Small intestine (tissue), 7 donors: ENCODE measurements around the gene SMARCC2. TPM values are rescaled to one million over a fixed set of nuclear protein-coding genes. Genes with fewer than 3 reads are reported as not detected.

Experiments
- DNase-seq, 2 donors: peaks; one replicate each; pipeline versions ENCODE4 v3.0.0 to v3.0.0-alpha.2; 2013
- FAIRE-seq: peaks from 2 replicates; lab custom pipeline; 2012; peaks lifted over from hg19 to GRCh38; lab: Jason Lieb, UNC
- H3K27ac ChIP-seq, 3 donors: one replicate each; pipeline ENCODE4 v1.5.1; 2013; ENCODE audit warnings: low read length in 2 of 3, mild to moderate bottlenecking in 2 of 3, control low read depth in 1 of 3, inconsistent platforms in 1 of 3, low read depth in 1 of 3, moderate library complexity in 1 of 3
- H3K27me3 ChIP-seq, 3 donors: one replicate each; pipeline ENCODE4 v1.6.1; 2013; ENCODE audit warnings: low read length in 3 of 3, inconsistent platforms in 1 of 3; ENCODE audit not compliant: control insufficient read depth in 3 of 3, insufficient read depth in 3 of 3
- H3K36me3 ChIP-seq, 3 donors: one replicate each; pipeline ENCODE4 v1.6.1; 2013; ENCODE audit warnings: low read length in 3 of 3, inconsistent platforms in 1 of 3, low read depth in 1 of 3, mild to moderate bottlenecking in 1 of 3, moderate library complexity in 1 of 3; ENCODE audit not compliant: control insufficient read depth in 3 of 3, insufficient read depth in 2 of 3
- H3K4me1 ChIP-seq, 3 donors: one replicate each; pipeline ENCODE4 v1.6.1; 2013; ENCODE audit warnings: low read length in 2 of 3, inconsistent platforms in 1 of 3, low read depth in 1 of 3, mild to moderate bottlenecking in 1 of 3, moderate library complexity in 1 of 3; ENCODE audit not compliant: control insufficient read depth in 3 of 3, insufficient read depth in 2 of 3
- H3K4me3 ChIP-seq, 3 donors: one replicate each; pipeline ENCODE4 v1.5.1; 2013; ENCODE audit warnings: low read length in 3 of 3, control low read depth in 1 of 3, inconsistent platforms in 1 of 3, low read depth in 1 of 3, mild to moderate bottlenecking in 1 of 3, moderate library complexity in 1 of 3
- H3K9me3 ChIP-seq, 2 donors: one replicate each; pipeline ENCODE4 v1.6.1; 2013; ENCODE audit warnings: low read depth in 1 of 2, low read length in 1 of 2; ENCODE audit not compliant: control insufficient read depth in 2 of 2, insufficient read depth in 1 of 2
- WGBS, 3 donors: extraction: QIAGEN DNeasy Blood & Tissue Kit; methylation state at CpG; one replicate each; pipeline ENCODE4 v1.1.7; 2013; 5-methylcytosine and 5-hydroxymethylcytosine counted together
- polyA plus RNA-seq, 4 donors: library from polyadenylated mRNA; stranded (reverse) in 3 of 4; unstranded in 1 of 4; fragments of 200-250 nt in 3 of 4; fragments of 120-200 nt in 1 of 4; gene quantifications; one replicate each; pipeline versions ENCODE4 v1.2.1 to v1.2.3, GENCODE V29; 2013
- donor health status: healthy with polysubstance abuse.
- donor health status: control.
- donor health status: control.
- donor health status: Bipolar disorder and iron deficiency.
- donor health status: healthy.

SMARCC2 gene
- polyA plus RNA-seq, 4 donors = 18.6 to 67.5 (median 25.7) TPM

DNA sequence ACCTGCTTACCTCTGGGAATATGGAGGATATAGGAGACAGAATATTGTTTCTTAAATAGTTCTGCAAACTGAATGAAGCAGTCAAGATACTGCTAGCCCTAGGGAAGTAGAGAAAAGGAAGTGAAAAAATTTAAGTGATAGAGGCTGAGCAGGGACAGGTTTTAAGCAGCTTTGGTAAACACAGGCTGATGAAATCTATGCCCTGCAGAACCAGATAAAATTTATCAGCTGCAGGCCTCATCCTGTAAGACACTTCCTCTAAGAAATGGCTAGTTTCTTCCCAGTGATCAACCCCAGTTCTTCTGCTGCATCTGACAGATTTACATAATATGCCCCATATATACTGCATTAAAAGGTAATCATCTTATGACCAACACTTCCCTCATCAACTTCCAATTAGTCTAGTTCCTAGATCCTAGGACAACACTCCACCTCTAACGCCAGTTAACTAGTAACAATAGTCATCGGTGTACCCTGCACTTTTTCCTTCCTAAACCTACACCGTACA, 62.5 kb downstream of the SMARCC2 start:
- H3K4me3 ChIP-seq = no peak overlapping the region

DNA sequence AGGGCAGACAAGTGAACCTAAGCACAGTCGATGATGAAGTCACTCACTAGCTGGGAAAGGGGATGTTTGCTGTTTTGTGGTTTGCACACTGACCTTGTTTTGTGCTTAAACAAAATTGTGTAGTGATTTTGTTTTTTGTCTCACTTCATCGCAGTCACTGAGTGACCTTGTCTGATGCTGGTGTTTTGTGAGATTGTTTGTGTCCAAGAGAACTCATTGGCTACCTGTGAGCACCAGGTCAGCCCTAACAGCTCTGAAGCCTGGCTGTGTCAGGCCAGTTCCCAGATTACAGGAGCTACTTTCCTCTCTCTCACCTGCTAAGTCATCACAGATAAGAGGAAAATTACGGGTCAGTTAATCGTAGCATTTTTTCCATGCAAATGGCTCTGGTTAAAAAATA, 65.2 kb downstream of the SMARCC2 start:
- no peak for DNase-seq
- Histone ChIP-seq H3K27ac (no peak overlapping the region), H3K4me1 (peaks cover 0 to 33% (median under 1%) of the 10 kb centered on the region in 3 donors), H3K4me3 (no peak overlapping the region), H3K9me3 (no peaks in the 10 kb centered on the region), H3K27me3 (no peaks in the 10 kb centered on the region), H3K36me3 (peaks cover 0 to 25% (median 5%) of the 10 kb centered on the region in 3 donors)
- WGBS, 3 donors = 73 to 75% (median 73%) methylated on average over 4 of the region's 4 CpGs
- FAIRE-seq = no peak

More for the DNA sequence above, 62.5 kb downstream of the SMARCC2 start:
- DNase-seq (peak in 1 of 2 donors; percentile 26), FAIRE-seq (no peak)
- peaks cover 0 to 32% (median 0%) of the 10 kb centered on the region in 3 donors for H3K4me1 ChIP-seq
- WGBS, 3 donors = 32 to 45% (median 44%) methylated on average over 3 of the region's 3 CpGs
- H3K27ac ChIP-seq = peak overlapping the region; percentile 62 to 93 (median 85)
- no peaks in the 10 kb centered on the region for H3K27me3 ChIP-seq
- H3K36me3 ChIP-seq = peaks cover 0 to 26% (median 0%) of the 10 kb centered on the region in 3 donors
- H3K9me3 ChIP-seq = no peaks in the 10 kb centered on the region

DNA sequence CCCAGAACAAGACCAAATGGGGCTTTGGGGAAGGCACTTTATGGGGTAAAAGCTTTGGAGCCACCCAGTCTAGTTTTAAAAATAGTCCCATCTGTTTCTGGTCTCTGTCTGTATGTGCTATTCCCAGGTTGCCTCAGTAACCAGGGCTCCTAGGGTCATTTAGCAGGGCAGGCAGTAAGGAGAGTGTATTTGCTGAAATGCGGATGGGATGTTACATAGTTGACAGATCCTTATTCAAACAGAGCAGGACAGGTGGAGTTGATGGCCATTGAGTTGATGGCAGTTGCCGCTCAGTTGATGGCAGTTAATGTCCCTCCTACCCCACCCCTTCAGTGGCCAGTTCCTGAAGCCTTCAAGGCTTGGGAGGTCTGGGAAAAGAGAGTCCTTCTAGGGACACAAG, 66.6 kb downstream of the SMARCC2 start:
- DNase-seq = no peak
- Histone ChIP-seq H3K27ac (no peak overlapping the region), H3K4me3 (no peak overlapping the region), H3K9me3 (no peaks in the 10 kb centered on the region), H3K36me3 (peaks cover 0 to 28% (median 5%) of the 10 kb centered on the region in 3 donors), H3K27me3 (no peaks in the 10 kb centered on the region), H3K4me1 (peaks cover 0 to 35% (median 5%) of the 10 kb centered on the region in 3 donors)
- 85 to 94% (median 88%) methylated on average over 2 of the region's 2 CpGs for WGBS, 3 donors
- FAIRE-seq = no peak

DNA sequence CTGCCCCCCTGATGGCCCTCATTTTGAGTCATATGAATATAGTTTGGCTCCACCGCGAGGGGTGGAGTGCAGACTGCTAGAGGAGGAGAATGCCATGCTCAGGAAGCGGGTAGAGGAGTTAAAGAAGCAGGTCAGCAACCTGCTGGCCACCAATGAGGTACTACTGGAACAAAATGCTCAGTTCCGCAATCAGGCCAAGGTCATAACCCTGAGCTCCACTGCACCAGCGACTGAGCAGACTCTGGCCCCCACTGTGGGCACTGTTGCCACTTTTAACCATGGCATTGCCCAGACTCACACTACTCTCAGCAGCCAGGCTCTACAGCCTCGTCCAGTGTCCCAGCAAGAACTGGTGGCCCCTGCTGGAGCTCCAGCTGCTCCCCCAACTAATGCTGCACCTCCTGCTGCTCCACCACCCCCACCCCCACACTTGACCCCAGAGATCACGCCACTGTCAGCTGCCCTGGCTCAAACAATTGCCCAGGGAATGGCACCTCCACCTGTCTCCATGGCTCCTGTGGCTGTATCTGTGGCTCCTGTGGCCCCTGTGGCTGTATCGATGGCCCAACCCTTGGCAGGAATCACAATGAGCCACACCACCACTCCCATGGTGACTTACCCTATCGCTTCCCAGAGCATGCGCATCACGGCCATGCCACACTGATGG, 67.9 kb downstream of the SMARCC2 start:
- Histone ChIP-seq H3K27ac (no peak overlapping the region), H3K36me3 (peaks cover 0 to 29% (median 5%) of the 10 kb centered on the region in 3 donors), H3K27me3 (no peaks in the 10 kb centered on the region), H3K9me3 (no peaks in the 10 kb centered on the region), H3K4me3 (no peak overlapping the region), H3K4me1 (peaks cover 0 to 22% (median 5%) of the 10 kb centered on the region in 3 donors)
- FAIRE-seq (no peak), DNase-seq (no peak)
- 87 to 92% (median 92%) methylated on average over 11 of the region's 11 CpGs for WGBS, 3 donors

DNA sequence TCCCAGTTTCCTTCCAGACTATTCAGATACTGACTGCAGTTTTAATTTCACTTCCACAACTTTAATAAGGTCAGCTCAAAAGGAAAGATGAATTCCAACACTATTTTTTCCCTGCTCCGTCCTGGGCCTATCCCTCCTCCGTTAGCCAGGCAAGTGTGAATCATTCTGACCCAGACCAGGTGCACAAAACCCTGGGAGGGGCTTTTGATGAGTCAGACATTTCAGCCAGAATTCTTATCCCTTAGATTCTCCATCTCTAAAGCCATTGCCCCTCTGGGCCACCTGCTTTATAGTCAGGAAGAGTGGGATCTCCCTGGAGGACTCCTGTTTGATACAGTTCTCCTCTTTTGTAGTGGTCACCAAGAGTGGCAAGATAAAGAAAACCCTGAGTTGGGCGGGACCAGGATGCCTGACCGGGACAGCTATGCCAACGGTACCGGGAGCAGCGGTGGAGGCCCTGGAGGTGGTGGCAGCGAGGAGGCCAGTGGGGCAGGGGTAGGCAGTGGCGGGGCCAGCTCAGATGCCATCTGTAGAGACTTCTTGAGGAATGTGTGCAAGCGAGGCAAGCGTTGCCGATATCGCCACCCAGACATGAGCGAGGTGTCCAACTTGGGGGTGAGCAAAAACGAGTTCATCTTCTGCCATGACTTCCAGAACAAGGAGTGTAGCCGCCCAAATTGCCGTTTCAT, 69.0 kb downstream of the SMARCC2 start:
- DNase-seq = no peak
- H3K36me3 ChIP-seq = peaks cover 0 to 29% (median 5%) of the 10 kb centered on the region in 3 donors
- FAIRE-seq = no peak
- no peaks in the 10 kb centered on the region for H3K9me3 ChIP-seq
- no peak overlapping the region for H3K27ac ChIP-seq
- H3K4me1 ChIP-seq = peaks cover 0 to 17% (median 5%) of the 10 kb centered on the region in 3 donors
- no peak overlapping the region for H3K4me3 ChIP-seq
- 92 to 94% (median 93%) methylated on average over 17 of the region's 17 CpGs for WGBS, 3 donors
- no peaks in the 10 kb centered on the region for H3K27me3 ChIP-seq

DNA sequence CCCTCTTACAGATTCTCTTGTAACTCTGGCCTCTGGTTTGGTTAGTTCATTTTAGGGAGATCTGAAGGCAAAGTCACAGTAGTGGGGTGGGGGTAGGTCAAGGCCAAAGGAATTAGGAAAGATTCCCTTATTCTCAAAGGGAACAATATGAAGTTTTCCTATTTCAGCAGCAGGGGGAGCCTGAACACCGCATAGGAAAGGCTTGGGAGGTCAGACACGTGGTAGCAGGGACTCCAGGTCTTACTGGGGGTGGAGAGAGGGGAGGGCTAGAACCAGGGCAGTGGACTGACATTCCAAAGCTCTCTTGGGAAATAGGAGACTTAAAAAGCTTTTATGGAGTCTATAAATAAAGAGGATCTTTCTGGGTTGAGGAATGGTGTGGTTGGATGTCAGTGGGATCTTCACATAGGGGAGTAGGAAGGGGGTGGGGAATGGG, 69.9 kb downstream of the SMARCC2 start:
- Histone ChIP-seq H3K36me3 (peaks cover 0 to 29% (median 5%) of the 10 kb centered on the region in 3 donors), H3K27ac (peak overlapping the region in 1 of 3 donors; percentile 96), H3K9me3 (no peaks in the 10 kb centered on the region), H3K4me3 (peak overlapping the region in 1 of 3 donors; percentile 78), H3K27me3 (no peaks in the 10 kb centered on the region), H3K4me1 (peaks cover 0 to 20% (median 5%) of the 10 kb centered on the region in 3 donors)
- DNase-seq (peak; percentile 85 to 90), FAIRE-seq (no peak)
- 0 to 2% (median 0%) methylated on average over 2 of the region's 2 CpGs for WGBS, 3 donors

DNA sequence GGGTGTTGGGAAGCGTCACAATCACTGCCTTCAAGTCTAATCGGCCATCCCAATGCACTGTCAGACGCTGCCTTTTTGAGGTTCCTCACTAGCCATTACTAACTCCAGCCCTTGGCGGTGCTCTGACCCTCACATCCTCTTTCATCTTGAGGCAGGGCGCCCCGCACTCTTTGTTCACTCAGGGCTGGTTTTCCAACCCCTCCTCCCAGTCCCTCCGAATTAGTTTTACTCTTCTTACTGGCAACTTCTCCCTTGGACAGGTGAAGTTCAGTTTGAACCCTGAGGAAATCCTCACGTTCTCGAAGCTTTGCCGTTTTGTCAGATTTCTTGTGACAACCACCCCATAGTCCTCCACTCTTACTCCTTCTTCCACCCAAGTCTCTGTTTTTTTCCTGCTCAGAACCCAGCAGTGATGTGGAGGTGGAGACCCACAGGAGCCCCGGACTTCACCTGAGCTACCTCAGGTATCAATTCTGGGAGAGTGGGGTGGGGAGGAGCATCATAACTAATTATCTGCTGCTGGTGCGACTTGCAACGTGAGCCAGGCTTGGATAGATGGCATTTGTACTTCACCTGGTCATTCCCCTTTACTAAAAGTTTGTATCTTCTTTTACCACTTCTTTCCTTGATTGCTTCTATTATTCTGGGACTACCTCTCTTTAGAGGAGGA, 70.5 kb downstream of the SMARCC2 start:
- H3K36me3 ChIP-seq = peaks cover under 1 to 29% (median 5%) of the 10 kb centered on the region in 3 donors
- no peaks in the 10 kb centered on the region for H3K9me3 ChIP-seq
- peaks cover 0 to 20% (median 5%) of the 10 kb centered on the region in 3 donors for H3K4me1 ChIP-seq
- 1 to 8% (median 1%) methylated on average over 13 of the region's 13 CpGs for WGBS, 3 donors
- no peak for FAIRE-seq
- no peaks in the 10 kb centered on the region for H3K27me3 ChIP-seq
- DNase-seq = no peak
- peak overlapping the region; percentile 90 to 96 (median 96) for H3K27ac ChIP-seq
- peak overlapping the region; percentile 42 to 78 (median 68) for H3K4me3 ChIP-seq
